Left ventricle myocardium inferior (tissue), 1 donor: ENCODE data around the gene USP20. TPM values are rescaled to one million over a fixed set of nuclear protein-coding genes. Genes with fewer than 3 reads are reported as not detected.
A peak's percentile ranks its signal among the peaks of the same experiment; 100 is the strongest.

Experiments used
- DNase-seq: peaks from one replicate; pipeline ENCODE4 v3.0.0-alpha.2; 2020
- H3K27ac ChIP-seq: fragments of 200-600 bp; replicated peaks from 2 replicates; pipeline ENCODE4 v1.8.0; 2021
- H3K27me3 ChIP-seq: fragments of 200-600 bp; 2 replicates; pipeline ENCODE4 v1.8.0; 2021; ENCODE audit warnings: low read depth
- H3K36me3 ChIP-seq: fragments of 200-600 bp; 2 replicates; pipeline ENCODE4 v1.8.0; 2021
- H3K4me1 ChIP-seq: fragments of 200-600 bp; 2 replicates; pipeline ENCODE4 v1.8.0; 2021
- H3K4me3 ChIP-seq: fragments of 200-600 bp; 2 replicates; pipeline ENCODE4 v1.8.0; 2021; ENCODE audit warnings: mild to moderate bottlenecking, moderate library complexity
- H3K9me3 ChIP-seq: fragments of 200-600 bp; replicated peaks from 2 replicates; pipeline ENCODE4 v1.8.0; 2021
- CTCF ChIP-seq: fragments of 200-600 bp; IDR thresholded peaks from 2 replicates; pipeline ENCODE4 v1.8.0; 2021; ENCODE audit warnings: antibody characterized with exemption, mild to moderate bottlenecking, borderline replicate concordance
- intact Hi-C: fragments of 100-400 bp; cut with micrococcal nuclease; formaldehyde crosslinking; loops from one replicate; pipeline ENCODE4 v1.11.0; 2022
- total RNA-seq: library from RNA; stranded (reverse); fragmentation: NEBNext Ultra II Directional; extraction: Animal tissue kit (Norgen Biotek cat#: 25700); gene quantifications from one replicate; pipeline ENCODE4 v1.2.1, GENCODE V29; 2021
- donor health status: DM: no; HTN: yes; CAD: no; lungs with severe emphysema.

USP20 gene
- total RNA-seq, 1 donor from 2014 or later: 13.2 TPM

GRCh38 chr9:129823542-129823934, 11.7 kb upstream of the USP20 start:
- Histone ChIP-seq H3K9me3 (no peaks in the 10 kb centered on the region), H3K27me3 (no peaks in the 10 kb centered on the region), H3K4me3 (peak overlapping the region; percentile 90), H3K4me1 (peaks cover 9% of the 10 kb centered on the region), H3K27ac (peak overlapping the region; percentile 85), H3K36me3 (peaks cover 56% of the 10 kb centered on the region)
- intact Hi-C loops: no loop called here
- DNase-seq: no peak
- no peak for TF ChIP-seq CTCF

GRCh38 chr9:129823935-129824601, 11.2 kb upstream of the USP20 start, which contains the start of gene TOR1A:
Gene TOR1A, minus strand, starts transcription at chr9:129824136. Its CDS starts 51 bp downstream, at chr9:129824085.
- Histone ChIP-seq H3K9me3 (no peaks in the 10 kb centered on the region), H3K27me3 (no peaks in the 10 kb centered on the region), H3K36me3 (peaks cover 56% of the 10 kb centered on the region), H3K4me3 (peak within 1 kb of the TSS; percentile 90), H3K4me1 (peaks cover 9% of the 10 kb centered on the region), H3K27ac (peak within 1 kb of the TSS; percentile 85)
- intact Hi-C loops: no loop called here
- DNase-seq: peak; percentile 96
- no peak for TF ChIP-seq CTCF

GRCh38 chr9:129826344-129826743, 8.9 kb upstream of the USP20 start:
- no peak for DNase-seq
- H3K4me1 ChIP-seq: peaks cover 9% of the 10 kb centered on the region
- no peaks in the 10 kb centered on the region for H3K9me3 ChIP-seq
- no peaks in the 10 kb centered on the region for H3K27me3 ChIP-seq
- H3K4me3 ChIP-seq: no peak overlapping the region
- H3K36me3 ChIP-seq: peaks cover 57% of the 10 kb centered on the region
- H3K27ac ChIP-seq: no peak overlapping the region
- intact Hi-C loops: no loop called here
- no peak for TF ChIP-seq CTCF

- TF ChIP-seq CTCF: no peak
- DNase-seq: no peak
- no peaks in the 10 kb centered on the region for H3K9me3 ChIP-seq
- H3K36me3 ChIP-seq: peaks cover 57% of the 10 kb centered on the region
- H3K27ac ChIP-seq: no peak overlapping the region
- no peak overlapping the region for H3K4me3 ChIP-seq
- no peaks in the 10 kb centered on the region for H3K27me3 ChIP-seq
- intact Hi-C loops: no loop called here
- peaks cover 9% of the 10 kb centered on the region for H3K4me1 ChIP-seq
Observed at GRCh38 chr9:129826759-129827158, 8.5 kb upstream of the USP20 start.

GRCh38 chr9:129828051-129828450, 7.2 kb upstream of the USP20 start:
- Histone ChIP-seq H3K9me3 (no peaks in the 10 kb centered on the region), H3K27ac (no peak overlapping the region), H3K27me3 (no peaks in the 10 kb centered on the region), H3K4me1 (peaks cover 3% of the 10 kb centered on the region), H3K4me3 (no peak overlapping the region), H3K36me3 (peaks cover 63% of the 10 kb centered on the region)
- intact Hi-C loops: no loop called here
- DNase-seq: no peak
- no peak for TF ChIP-seq CTCF
